ENCODE results near the gene TMEM187. TPM values are rescaled to one million over a fixed set of nuclear protein-coding genes. Genes with fewer than 3 reads are reported as not detected.
A peak's percentile ranks its signal among the peaks of the same experiment; 100 is the strongest.

Gene TMEM187
- total and polyA plus RNA-seq, 2 of the 4 experiments (the other 2 are of a cell fraction) = 3.4 to 6.2 TPM

GRCh38 chrX:153924149-153924861 lies 48.2 kb upstream of the TMEM187 start:
- POLR2A ChIA-PET (ENCODE audit: unreplicated experiment) = no interaction called here
- no peak overlapping the region for H3K56ac ChIP-seq (ENCODE audit: extremely low read depth, insufficient read depth, low read length)
- in situ Hi-C loops (cut with MboI; ENCODE audit: low sequenced_read_pairs) = loop anchor here (25.0 kb wide), 1 partner anchor 962 kb away; no protein-coding TSS in a partner anchor
- H2BK120ac ChIP-seq (ENCODE audit: low read depth, low read length) = no peak overlapping the region
- H2BK20ac ChIP-seq (ENCODE audit: low read depth, low read length) = no peak overlapping the region
- intact Hi-C loops (cut with micrococcal nuclease) = no loop called here
- no peak overlapping the region for H2AK5ac ChIP-seq (ENCODE audit: low read depth, low read length)
- no peak overlapping the region for H3K4ac ChIP-seq (ENCODE audit: low read depth, low read length)
- BruUV-seq (replicated peaks) = no TSS peak
- H3K9me1 ChIP-seq (ENCODE audit: insufficient read depth, low read length) = no peaks in the 10 kb centered on the region; the same call in 1 of the 2 replicates
- CTCF ChIA-PET = interaction anchor here (0.7 kb wide), 1 partner anchor 130 kb away, joined by 3 read pairs; the partner anchor contains the start of genes IDH3G and SSR4
- H3K4me1 ChIP-seq (ENCODE audit: control insufficient read depth, insufficient read depth, low read length) = peaks cover 2% of the 10 kb centered on the region
- H2AFZ ChIP-seq (replicated peaks; ENCODE audit: low read length, poor library complexity) = peak overlapping the region; percentile 13
- H3K27me3 ChIP-seq (ENCODE audit: control insufficient read depth, insufficient read depth, low read length) = peaks cover 3% of the 10 kb centered on the region; the same call in 1 of the 2 replicates
- H3K14ac ChIP-seq (replicated peaks; ENCODE audit: low read depth, low read length) = no peak overlapping the region
- no peak overlapping the region for H3K9ac ChIP-seq (ENCODE audit: low read depth, low read length)
- H2BK5ac ChIP-seq (ENCODE audit: low read depth, low read length, poor library complexity, severe bottlenecking) = no peak overlapping the region
- no peak overlapping the region for H3K4me3 ChIP-seq (ENCODE audit: insufficient read depth, low read depth, low read length)
- H3K27ac ChIP-seq (ENCODE audit: insufficient read depth, low read length) = no peak overlapping the region
- H4K91ac ChIP-seq (ENCODE audit: insufficient read depth, low read depth, low read length) = no peak overlapping the region
- H4K20me1 ChIP-seq (ENCODE audit: insufficient read depth, low read length) = no peaks in the 10 kb centered on the region; the same call in none of the 2 replicates
- H3K36me3 ChIP-seq (ENCODE audit: control insufficient read depth, insufficient read depth, low read length) = peaks cover 1% of the 10 kb centered on the region; the same call in 1 of the 2 replicates
- peaks cover 0 to 7% of the 10 kb centered on the region in 2 experiments; a peak in 2 of 4 replicates for H3K79me1 ChIP-seq (ENCODE audit: low read depth in 1 of 2, low read length in 2 of 2)
- dilution Hi-C loops (cut with HindIII; ENCODE audit: low sequenced_read_pairs, unreplicated experiment) = no loop called here
- H2BK15ac ChIP-seq (ENCODE audit: low read depth, low read length) = no peak overlapping the region
- ATAC-seq (ENCODE audit: low read depth) = no peak
- no peak overlapping the region for H4K5ac ChIP-seq (ENCODE audit: low read depth, low read length)
- H3K4me2 ChIP-seq (ENCODE audit: low read depth, low read length) = no peak overlapping the region
- no peak overlapping the region for H2AK9ac ChIP-seq (replicated peaks; ENCODE audit: low read depth, low read length, poor library complexity)
- no peaks in the 10 kb centered on the region for H3K9me3 ChIP-seq (ENCODE audit: control insufficient read depth, insufficient read depth, low read length)
- TF ChIP-seq RCOR1 (IDR thresholded peaks at IDR 0.05; ENCODE audit: insufficient replicate concordance, low read length) = no peak
- no peak for TF ChIP-seq MXI1 (IDR thresholded peaks at IDR 0.05; ENCODE audit: borderline replicate concordance, low read depth, low read length)
- TF ChIP-seq SMC3 (IDR thresholded peaks at IDR 0.05; ENCODE audit: low read depth, low read length) = no peak
- no peak for TF ChIP-seq RFX5 (IDR thresholded peaks at IDR 0.05; ENCODE audit: low read depth, low read length)
- no peak for TF ChIP-seq MAZ (IDR thresholded peaks at IDR 0.05; ENCODE audit: borderline replicate concordance, low read depth, low read length)
- no peak for TF ChIP-seq BHLHE40 (IDR thresholded peaks at IDR 0.05; ENCODE audit: low read depth, low read length)
- peak; percentile 27 for TF ChIP-seq RAD21 (IDR thresholded peaks at IDR 0.05; ENCODE audit: low read length)
- no peak for TF ChIP-seq MAFK (IDR thresholded peaks at IDR 0.05; ENCODE audit: low read depth, low read length)
- TF ChIP-seq ELK1 (IDR thresholded peaks at IDR 0.05; ENCODE audit: borderline replicate concordance, low read depth, low read length) = no peak
- 0 out of 2 replicates have a peak, but pooled peaks have one; percentile 25 for TF ChIP-seq CTCF (conservative IDR thresholded peaks at IDR 0.05; ENCODE audit: low read depth, low read length)
- DNase-seq = peak; percentile 44
- H3K18ac ChIP-seq (ENCODE audit: low read depth, low read length) = no peak overlapping the region
- 17% methylated on average over 1 of the region's 14 CpGs; no CpG with 5 or more reads in 1 of the 2 experiments for WGBS, 2 experiments (ENCODE audit: extremely low coverage in 2 of 2, insufficient read length in 1 of 2)
- no peak overlapping the region for H4K8ac ChIP-seq (ENCODE audit: low read depth in 2 of 2, low read length in 2 of 2)
- H3K23ac ChIP-seq (ENCODE audit: low read depth, low read length) = no peak overlapping the region

All from IMR-90 (cell line).